ENCODE data around the gene TXNDC17. TPM values are rescaled to one million over a fixed set of nuclear protein-coding genes. Genes with fewer than 3 reads are reported as not detected.
A peak's percentile ranks its signal among the peaks of the same experiment; 100 is the strongest.
"Not testable (repeated sequence)": the region's sequence is repeated elsewhere in the genome, so short reads cannot be mapped to it uniquely, and the experiment has no call there.

The TXNDC17 gene
- total RNA-seq (2014; rRNA removed; shearing (Covaris generic)), result 136 and 201 TPM in 2 replicates
- 287 and 342 TPM in 2 replicates for polyA plus RNA-seq (2015; cell fraction: cytosol; rRNA removed)
- 25.7 and 50.6 TPM in 2 replicates for polyA plus RNA-seq (2015; cell fraction: nucleus; rRNA removed)

DNA sequence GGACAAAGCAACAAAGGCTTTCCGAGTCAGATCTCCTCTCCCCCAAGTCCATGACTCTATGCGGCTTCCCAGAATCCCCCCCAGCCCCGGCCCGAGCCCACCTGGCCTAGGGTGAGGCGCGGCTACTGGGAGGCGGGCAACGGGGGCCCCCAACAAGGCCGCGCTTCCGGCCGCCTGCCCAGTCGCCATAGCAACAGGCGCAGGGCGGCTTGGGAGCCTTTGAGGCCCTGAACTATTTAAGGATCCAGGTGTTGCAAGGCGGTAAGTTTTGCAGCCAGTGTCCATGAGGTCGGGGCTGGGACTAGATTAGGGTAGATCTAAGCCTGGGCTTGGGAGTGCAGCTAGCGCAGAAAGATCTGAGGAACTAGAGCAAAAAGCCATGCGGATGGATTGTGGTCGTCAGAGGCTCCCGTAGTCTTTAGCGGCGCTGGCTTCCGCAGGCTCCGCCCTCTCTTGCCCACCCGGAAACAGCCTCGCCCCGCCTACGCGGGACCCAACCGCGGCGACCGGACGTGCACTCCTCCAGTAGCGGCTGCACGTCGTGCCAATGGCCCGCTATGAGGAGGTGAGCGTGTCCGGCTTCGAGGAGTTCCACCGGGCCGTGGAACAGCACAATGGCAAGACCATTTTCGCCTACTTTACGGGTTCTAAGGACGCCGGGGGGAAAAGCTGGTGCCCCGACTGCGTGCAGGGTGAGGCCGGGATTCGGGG is at the start of gene TXNDC17, which contains the start of gene KIAA0753:
TSS of gene TXNDC17 (plus strand) at position 525 of the 711 bp plus-strand sequence. CDS start at position 548, 23 bp downstream.
TSS of gene KIAA0753 (minus strand) at position 176 of the 711 bp plus-strand sequence. CDS start 5,608 bp downstream, outside the sequence.
- in situ Hi-C loops (cut with HindIII; ENCODE audit: low pct_unique_long_range_greater_than_20kb, low sequenced_read_pairs), result no loop called here
- DNase-seq (ENCODE audit: low read depth, low spot score), result peak; percentile 90

DNA sequence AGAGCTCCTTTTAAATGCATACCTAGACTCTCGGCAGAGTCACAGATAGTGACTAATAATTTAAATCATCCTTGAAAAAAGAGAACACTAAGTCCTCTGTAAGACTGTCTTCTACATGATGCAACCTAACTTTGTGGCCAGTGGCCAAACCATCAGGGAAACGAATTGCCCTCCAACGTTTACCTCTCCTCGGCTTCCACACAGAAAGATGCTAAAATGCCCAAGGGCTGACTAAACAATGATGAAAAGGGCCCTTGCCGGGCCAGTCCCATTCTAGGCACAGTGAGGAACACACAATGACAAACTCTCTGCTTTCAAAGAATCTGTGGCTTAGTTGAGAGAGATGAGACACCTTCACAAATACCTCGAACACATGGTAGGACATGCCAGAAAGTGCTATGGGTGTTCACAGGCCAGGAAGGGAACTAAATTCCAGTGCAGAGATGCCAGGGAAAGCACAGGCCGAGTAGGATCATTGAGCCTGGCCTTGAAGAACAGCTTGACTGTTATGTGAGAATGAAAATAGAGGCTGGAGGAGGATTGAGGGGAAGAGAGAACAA is 49.2 kb upstream of the TXNDC17 start:
- in situ Hi-C loops (cut with HindIII; ENCODE audit: low pct_unique_long_range_greater_than_20kb, low sequenced_read_pairs), result no loop called here
- peak; percentile 47 for DNase-seq (ENCODE audit: low read depth, low spot score)

DNA sequence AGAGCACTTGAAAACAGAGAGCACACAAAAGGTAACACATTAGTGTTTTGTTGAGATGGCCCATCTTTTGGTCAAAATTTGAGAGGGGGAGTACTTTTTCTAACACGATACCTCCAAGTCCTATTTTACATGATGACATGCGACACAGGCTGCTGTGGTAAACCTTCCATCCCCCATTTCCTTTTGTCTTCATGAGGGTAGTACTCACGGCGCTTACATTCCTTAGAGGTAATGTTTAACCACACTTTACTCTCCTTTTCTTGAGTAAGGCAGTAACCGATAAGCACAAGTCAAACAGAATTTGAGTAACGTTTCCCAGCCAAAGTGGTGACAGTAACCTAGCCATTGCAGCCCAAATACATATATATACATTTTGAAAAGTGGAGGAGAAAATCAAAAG is 48.7 kb upstream of the TXNDC17 start:
- DNase-seq (ENCODE audit: low read depth, low spot score), result no peak
- in situ Hi-C loops (cut with HindIII; ENCODE audit: low pct_unique_long_range_greater_than_20kb, low sequenced_read_pairs), result no loop called here

DNA sequence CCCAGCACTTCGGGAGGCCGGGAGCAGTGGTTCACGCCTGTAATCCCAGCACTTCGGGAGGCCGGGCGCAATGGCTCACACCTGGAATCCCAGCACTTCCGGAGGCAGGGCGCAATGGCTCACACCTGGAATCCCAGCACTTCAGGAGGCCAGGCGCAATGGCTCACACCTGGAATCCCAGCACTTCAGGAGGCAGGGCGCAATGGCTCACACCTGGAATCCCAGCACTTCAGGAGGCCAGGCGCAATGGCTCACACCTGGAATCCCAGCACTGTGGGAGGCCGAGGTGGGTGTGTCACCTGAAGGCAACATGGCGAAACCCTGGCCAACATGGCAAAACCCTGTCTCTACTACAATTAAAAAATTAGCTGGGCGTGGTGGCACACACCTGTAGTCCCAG is 47.5 kb upstream of the TXNDC17 start:
- in situ Hi-C loops (cut with HindIII; ENCODE audit: low pct_unique_long_range_greater_than_20kb, low sequenced_read_pairs); DNase-seq (ENCODE audit: low read depth, low spot score): not testable (repeated sequence)

DNA sequence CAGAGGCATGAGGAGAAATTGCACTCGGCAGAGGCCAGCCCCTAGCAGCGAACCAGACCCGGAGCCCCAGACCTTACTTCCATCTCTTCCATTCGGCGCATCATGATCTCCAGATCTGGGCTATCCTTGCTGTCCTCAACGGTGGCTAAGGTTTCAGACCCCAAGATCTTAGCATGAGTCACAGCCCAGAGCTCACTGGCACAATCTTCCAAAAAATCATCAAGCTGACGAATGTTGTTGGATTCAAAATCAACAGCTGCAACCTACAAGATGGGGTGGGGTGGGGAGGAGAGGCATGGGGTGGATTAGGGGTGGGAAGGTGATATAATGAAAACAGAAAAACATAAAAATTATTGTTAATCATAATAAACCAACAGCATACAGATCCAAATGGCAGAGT is 44.8 kb upstream of the TXNDC17 start:
- DNase-seq (ENCODE audit: low read depth, low spot score), result no peak
- in situ Hi-C loops (cut with HindIII; ENCODE audit: low pct_unique_long_range_greater_than_20kb, low sequenced_read_pairs), result no loop called here

DNA sequence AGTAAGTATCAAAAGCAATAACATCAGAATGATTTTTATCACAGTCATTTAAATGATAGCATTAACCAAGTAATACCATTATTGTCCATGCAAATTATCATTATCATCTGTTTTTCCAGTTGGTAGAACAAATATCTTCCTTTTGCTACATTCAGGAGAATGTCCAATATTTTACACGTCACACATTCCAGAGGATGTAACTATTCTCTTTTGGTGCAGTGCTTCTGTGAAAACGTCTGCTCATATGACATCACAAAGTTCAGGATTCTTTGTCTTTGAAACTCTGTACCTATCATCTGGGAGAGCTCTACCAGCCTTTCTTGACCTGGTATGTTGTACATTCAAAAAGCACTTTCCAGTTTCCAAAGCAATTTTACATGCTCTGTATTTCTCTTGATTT is 44.3 kb upstream of the TXNDC17 start:
- DNase-seq (ENCODE audit: low read depth, low spot score), result no peak
- in situ Hi-C loops (cut with HindIII; ENCODE audit: low pct_unique_long_range_greater_than_20kb, low sequenced_read_pairs), result no loop called here

DNA sequence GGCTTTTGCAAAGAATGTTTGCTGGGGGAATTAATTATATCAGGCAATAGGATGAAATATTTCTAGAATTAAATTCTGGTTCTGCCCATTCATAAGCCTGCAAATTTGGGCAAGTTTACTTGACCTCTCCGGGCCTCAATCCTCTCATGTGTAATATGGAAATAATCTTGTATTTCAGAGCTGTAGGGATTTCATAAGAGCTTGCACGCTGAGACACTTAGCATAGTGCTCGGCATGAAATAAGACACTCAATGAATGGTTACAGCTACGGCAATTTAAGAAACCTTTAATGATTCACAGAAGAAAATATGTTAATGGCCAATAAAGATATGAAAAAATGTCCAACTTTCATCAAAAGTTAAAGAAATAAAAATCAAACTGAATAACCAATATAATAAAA is 43.9 kb upstream of the TXNDC17 start:
- DNase-seq (ENCODE audit: low read depth, low spot score), result no peak
- in situ Hi-C loops (cut with HindIII; ENCODE audit: low pct_unique_long_range_greater_than_20kb, low sequenced_read_pairs), result no loop called here

DNA sequence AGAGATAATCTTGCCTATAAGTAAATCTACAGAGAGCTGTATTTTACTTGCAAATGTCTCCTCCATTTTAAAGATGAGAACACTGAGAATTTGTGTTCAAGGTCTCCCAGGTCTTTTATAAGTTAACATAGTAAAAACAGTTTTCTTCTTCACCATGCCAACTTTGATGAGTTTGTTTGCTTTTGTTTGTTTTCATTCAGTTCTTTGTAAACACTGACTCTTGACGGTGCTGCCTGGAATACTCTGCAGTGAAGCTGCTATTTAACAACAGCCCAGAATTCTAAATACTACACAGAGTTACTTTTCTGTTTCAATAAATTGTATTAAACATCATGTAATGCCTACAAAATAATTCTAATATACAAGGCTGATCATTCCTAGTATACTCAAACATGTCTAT is 43.1 kb upstream of the TXNDC17 start:
- in situ Hi-C loops (cut with HindIII; ENCODE audit: low pct_unique_long_range_greater_than_20kb, low sequenced_read_pairs), result no loop called here
- no peak for DNase-seq (ENCODE audit: low read depth, low spot score)

DNA sequence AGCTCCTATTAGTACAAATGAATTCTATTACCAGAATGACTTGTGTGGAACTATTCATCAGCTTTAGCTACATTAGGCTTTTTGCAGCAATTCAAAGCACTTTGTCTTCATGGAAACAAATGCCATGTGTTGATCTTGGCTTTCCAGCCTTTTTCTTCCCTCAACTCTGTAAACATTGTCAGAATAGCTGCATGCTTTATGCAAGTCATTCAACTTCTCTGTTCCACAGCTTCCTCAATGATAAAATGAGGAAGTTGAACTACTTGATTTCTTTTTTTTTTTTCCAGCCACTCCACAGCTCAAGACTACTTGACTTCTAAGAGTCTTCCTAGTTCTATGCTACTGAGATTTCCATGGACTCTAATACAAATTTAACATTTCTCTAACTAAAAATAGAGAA is 41.5 kb upstream of the TXNDC17 start:
- no peak for DNase-seq (ENCODE audit: low read depth, low spot score)
- in situ Hi-C loops (cut with HindIII; ENCODE audit: low pct_unique_long_range_greater_than_20kb, low sequenced_read_pairs), result no loop called here

DNA sequence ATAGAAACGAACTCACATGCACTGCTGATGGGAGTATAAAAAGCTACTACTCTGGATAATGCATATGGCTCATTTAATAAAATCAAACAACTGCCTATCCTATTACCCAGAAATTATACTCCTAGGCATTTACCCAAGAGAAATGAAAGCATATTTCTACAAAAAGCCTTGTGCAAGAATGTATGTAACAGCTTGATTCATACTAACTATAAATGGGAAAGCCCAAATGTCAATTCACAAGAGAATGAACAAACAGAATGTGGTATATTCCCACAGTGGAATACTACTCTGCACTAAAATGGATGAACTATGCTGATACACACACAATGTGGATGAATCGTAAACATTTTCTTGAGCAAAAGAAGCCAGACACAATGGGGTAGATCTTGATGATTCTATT is 38.7 kb upstream of the TXNDC17 start:
- in situ Hi-C loops (cut with HindIII; ENCODE audit: low pct_unique_long_range_greater_than_20kb, low sequenced_read_pairs), result no loop called here

DNA sequence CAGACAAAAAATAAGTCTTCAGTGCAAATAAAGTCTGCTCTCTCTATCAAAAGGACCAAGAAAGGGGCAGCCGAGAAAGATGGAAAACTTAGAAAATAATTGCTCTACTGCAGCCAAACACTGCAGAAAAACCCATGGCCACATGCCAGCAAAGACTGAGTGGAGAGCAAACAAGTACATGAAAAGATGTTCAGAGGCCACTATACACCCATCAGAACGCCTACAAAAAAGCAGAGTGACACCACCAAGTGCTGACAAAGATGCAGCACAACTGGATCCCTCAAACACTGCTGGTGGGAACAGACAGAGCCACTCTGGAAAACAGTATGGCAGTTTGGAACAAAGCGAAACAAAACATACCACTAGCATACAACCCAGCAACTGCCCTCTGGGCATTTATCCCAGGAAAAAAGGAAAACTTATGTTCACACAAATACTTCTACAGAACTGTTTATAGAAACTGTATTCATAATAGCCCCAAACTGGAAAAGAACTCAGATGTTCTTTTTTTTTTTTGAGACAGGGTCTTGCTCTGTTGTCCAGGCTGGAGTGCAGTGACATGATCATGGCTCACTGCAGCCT is 37.0 kb upstream of the TXNDC17 start:
- peak; percentile 6 for DNase-seq (ENCODE audit: low read depth, low spot score)

More for the DNA sequence above, 38.7 kb upstream of the TXNDC17 start:
- DNase-seq (ENCODE audit: low read depth, low spot score), result no peak

DNA sequence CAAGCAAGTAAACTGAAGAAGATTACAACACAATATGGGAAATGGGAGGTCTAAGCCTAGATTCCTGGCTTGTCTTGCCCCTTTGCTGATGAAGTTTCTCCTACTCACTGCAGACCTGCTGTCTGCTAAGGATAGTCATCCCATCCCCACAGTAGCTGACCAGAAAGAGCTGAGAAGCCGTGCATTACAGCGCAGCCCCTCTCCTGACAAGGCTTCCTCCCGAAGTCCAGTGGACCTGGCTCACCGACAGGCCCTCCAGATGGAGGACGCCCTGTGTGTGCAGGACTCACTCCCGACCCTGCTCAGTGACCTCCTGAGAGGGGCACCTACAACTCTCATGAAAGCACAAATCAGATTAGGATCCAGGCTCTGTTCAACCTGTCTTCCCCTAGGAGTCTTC is 35.7 kb upstream of the TXNDC17 start:
- no peak for DNase-seq (ENCODE audit: low read depth, low spot score)
- in situ Hi-C loops (cut with HindIII; ENCODE audit: low pct_unique_long_range_greater_than_20kb, low sequenced_read_pairs), result no loop called here

More for the DNA sequence above, 37.0 kb upstream of the TXNDC17 start:
- in situ Hi-C loops (cut with HindIII; ENCODE audit: low pct_unique_long_range_greater_than_20kb, low sequenced_read_pairs), result no loop called here

DNA sequence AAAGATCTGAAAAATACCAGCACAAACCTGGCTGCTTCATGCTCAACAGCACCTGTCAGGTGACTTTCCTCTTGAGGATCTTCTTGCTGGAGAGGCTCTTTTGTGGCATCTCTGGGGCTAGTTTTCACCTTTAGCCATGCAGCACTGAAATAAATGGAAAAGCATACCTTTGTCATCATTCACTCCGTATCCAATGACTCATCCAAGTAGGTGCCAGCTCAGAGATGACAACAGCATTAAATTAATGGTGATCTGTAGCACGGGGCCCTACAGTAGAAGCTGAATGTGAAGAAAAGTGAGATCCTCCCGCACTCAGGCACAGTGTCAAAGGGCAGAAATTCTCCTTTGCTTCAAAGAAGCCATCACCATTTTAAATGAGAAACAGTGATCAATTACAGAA is 32.5 kb upstream of the TXNDC17 start:
- in situ Hi-C loops (cut with HindIII; ENCODE audit: low pct_unique_long_range_greater_than_20kb, low sequenced_read_pairs), result no loop called here
- DNase-seq (ENCODE audit: low read depth, low spot score), result no peak

DNA sequence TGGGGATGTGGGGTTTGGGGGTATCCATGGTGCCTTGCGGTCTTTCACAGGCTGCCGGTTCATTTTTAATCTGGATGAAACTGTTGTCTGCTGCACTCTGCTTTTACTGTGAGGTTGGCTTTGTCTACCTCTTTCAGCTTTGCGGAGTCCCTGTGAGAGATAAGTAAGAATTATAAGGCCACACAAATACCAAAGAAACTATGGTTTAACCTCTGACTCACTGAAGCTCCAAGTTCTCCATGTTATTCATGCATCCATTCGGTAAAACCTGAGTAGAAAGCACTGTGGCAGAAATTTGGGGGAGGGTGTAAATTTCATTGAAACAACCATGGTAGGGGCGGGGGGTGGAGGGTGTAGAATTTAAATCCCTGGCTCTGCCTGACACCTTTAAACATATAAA is 30.8 kb upstream of the TXNDC17 start:
- DNase-seq (ENCODE audit: low read depth, low spot score), result no peak
- in situ Hi-C loops (cut with HindIII; ENCODE audit: low pct_unique_long_range_greater_than_20kb, low sequenced_read_pairs), result no loop called here

DNA sequence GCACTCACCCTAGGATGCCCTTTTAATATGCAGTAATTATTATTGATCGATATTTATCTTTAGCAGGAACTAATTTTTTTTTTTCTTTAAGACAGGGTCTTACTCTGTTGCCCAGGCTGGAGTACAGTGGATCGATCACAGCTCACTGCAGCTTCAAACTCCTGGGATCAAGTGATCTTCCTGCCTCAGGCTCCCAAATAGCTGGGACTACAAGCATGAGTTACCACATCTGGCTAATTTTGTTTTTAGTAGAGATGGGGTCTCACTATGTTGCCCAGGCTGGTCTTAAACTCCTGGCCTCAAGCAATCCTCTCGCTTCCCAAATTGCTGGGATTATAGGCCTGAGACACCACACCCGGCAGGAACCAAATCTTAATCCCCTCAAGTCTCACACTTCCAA is 29.6 kb upstream of the TXNDC17 start:
- in situ Hi-C loops (cut with HindIII; ENCODE audit: low pct_unique_long_range_greater_than_20kb, low sequenced_read_pairs), result no loop called here

DNA sequence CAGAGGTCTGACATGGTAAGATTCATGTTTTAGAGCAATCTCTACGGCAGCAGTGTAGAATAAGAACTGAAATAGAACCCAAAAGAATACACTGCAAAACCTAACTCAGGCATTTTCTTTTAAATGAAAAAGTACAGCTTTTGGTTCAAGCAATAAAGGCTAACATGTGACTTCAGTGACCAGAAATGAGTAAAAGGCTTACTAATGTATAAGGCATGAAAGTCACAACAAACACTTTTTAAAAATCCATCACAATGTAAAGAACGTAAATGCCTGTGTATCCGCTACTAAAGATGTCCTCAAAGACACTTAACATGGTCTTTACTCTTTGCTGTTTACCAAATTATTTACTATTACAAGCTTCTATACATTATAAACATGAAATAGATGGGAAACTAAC is 16.9 kb upstream of the TXNDC17 start:
- in situ Hi-C loops (cut with HindIII; ENCODE audit: low pct_unique_long_range_greater_than_20kb, low sequenced_read_pairs), result no loop called here

More for the DNA sequence above, 29.6 kb upstream of the TXNDC17 start:
- DNase-seq (ENCODE audit: low read depth, low spot score), result no peak

DNA sequence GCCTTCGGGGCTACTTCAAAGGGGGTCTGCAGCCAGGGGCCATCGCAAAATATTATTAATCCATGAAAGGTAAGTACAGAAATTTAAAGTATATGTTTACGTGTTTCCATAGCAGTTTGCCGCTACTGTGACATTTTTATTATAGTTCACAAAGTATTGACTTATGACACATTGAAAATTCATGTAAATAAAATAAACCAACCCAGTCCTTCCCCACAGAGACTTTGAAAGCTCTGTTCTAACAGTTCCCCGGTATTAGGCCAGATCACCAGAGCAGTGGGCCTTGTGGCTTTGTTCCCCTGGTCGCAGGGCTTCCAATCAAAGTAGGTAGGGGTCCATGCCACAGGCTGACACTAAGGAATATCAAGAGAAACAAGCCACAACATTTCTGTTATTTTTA is 14.2 kb upstream of the TXNDC17 start:
- in situ Hi-C loops (cut with HindIII; ENCODE audit: low pct_unique_long_range_greater_than_20kb, low sequenced_read_pairs), result no loop called here

More for the DNA sequence above, 16.9 kb upstream of the TXNDC17 start:
- DNase-seq (ENCODE audit: low read depth, low spot score), result no peak

DNA sequence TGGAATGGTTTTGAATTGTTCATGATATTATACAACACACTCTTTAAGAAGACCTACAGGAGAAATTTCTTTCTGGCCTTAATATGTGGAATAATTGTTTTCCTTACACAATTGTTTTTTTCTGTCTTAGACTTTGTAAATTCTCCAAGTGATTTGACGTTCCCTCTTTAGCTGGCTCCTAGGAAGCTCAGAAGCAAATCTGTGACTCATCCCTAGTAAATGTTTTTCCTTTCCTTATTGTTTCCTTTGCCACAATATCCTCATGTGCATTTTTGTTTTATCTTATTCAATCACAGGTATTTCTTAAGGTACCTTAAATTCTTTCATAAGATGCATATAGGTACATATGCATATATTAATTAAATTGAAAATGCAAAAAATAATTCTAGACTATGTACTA is 13.8 kb upstream of the TXNDC17 start:
- in situ Hi-C loops (cut with HindIII; ENCODE audit: low pct_unique_long_range_greater_than_20kb, low sequenced_read_pairs), result no loop called here

More for the DNA sequence above, 14.2 kb upstream of the TXNDC17 start:
- DNase-seq (ENCODE audit: low read depth, low spot score), result no peak

DNA sequence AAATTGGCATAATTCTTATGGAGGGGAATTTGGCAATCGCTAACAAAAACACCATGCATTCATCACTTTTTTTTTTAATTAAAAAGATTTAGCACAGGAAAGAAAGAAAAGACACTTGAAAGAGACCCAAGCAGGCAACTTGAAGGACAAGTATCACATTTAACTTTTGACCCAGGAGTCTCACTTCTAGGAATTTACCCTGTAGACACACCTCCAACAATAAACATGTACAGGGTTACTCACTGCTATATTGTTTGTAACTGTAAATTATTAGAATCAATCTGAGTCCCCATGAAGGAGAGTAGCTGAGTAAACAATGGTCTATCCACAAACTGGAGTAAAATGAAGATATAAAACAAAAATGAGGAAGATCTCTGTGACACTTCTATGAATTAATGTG is 10.5 kb upstream of the TXNDC17 start:
- in situ Hi-C loops (cut with HindIII; ENCODE audit: low pct_unique_long_range_greater_than_20kb, low sequenced_read_pairs), result no loop called here
- no peak for DNase-seq (ENCODE audit: low read depth, low spot score)

More for the DNA sequence above, 13.8 kb upstream of the TXNDC17 start:
- no peak for DNase-seq (ENCODE audit: low read depth, low spot score)
